Measurements from ENCODE around the gene CCDC142.

Gene CCDC142, protein sequence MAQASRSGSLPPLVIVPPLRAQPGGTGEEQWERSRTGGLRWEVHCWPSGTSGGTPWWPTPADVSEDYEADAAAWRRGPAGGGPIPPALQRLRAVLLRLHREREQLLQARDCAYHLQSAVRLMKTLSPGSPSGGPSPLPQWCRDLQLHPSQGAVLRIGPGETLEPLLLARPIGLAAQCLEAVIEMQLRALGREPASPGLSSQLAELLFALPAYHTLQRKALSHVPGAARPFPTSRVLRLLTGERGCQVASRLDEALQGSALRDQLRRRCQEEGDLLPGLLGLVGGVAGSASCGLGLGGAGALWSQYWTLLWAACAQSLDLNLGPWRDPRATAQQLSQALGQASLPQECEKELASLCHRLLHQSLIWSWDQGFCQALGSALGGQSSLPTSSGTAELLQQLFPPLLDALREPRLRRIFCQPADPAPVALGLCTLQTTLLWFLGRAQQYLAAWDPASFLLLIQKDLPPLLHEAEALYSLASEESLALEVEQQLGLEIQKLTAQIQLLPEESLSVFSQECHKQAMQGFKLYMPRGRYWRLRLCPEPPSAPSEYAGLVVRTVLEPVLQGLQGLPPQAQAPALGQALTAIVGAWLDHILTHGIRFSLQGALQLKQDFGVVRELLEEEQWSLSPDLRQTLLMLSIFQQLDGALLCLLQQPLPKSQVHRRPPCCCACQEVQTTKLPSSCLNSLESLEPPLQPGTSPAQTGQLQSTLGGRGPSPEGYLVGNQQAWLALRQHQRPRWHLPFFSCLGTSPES

DNA sequence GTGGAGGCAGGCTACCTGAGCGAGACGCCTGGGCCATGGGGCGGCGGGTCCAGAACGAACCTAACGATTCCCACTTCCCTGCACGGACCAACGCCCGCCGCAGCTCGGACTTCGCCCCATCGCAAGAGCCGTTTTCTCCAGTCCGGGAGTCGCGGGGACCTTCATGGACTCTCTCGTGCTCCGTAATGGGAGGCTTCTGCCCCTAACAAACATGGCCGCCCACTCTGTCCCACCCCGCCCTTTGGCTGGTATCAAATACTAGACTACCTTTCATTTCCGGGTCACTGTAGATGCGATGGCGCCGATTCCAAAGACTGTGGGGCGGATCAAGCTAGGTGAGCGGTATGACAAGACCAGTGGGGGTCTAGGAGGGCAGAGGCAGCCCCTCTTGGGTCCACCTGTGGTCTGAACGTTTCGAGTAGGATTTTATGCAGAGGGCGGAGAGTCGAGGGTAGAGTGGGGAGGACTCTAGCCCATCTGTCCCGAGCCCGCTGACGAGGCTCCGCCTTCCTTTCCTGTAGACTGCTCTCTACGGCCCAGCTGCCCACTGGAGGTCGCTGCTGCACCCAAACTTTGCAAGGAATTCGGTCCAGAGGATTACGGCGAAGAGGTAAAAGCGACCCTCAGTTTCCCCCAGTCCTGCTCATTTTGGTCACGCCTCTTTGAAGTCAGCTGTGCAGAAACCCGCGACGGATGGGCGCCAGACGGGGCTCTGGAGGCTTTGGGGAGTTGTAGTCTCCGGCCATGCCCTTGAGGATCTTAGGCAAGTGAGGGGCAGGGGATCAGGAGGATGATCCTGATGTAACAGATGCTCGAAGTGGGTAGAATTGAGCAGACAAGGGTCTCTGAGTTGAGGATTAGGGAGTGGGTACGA is at the start of gene CCDC142, which contains the start of gene TTC31:
Gene CCDC142 (minus strand): TSS at position 198 of the 874 bp plus-strand sequence. CDS start 161 bp downstream, at position 37.
Gene TTC31 (plus strand): TSS at position 281 of the 874 bp plus-strand sequence. CDS start 15 bp downstream, at position 296.
- FAIRE-seq = peak; percentile 52

DNA sequence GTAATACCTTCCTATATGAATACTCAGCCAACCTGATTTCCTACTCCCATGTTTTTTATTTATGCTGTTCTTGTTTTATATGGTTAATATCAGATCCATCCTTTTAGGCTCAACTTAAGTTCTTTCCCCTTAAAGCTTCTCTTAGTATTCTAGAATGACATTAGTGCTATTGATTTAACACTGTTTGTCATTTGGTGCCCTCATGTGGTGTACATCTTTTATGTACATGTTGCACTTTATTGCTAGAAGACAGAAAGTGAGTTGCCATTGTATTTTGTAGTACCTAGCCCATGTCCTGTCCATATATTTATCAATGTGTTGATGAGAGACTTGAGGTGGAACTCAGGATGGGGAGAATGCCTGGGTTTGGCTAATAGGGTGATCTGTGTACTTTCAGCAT is 49.4 kb upstream of the CCDC142 start:
- peak; percentile 84 for FAIRE-seq

DNA sequence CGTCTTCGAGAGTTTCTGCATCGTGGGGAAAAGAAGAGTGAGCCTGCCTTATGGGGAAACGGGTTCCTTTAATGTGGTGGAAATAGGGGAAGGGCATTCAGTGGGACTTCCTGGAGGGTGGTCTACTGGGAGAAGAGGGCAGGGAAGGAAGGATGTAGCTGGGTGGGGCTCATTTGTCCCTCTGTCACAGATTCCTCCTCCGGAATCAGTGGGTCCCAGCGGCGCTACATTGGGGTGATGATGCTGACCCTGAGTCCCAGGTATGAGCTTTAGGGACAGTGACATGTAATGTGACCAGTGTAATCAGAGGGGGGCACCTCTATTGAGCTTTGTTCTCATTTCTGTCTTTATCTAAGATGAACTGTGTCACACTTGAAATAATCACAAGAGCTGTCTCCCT is 48.9 kb upstream of the CCDC142 start:
- FAIRE-seq = no peak

- FAIRE-seq = no peak
Observed at GRCh38 chr2:74530239-74531187, 47.7 kb upstream of the CCDC142 start.

GRCh38 chr2:74529357-74530238 is 46.8 kb upstream of the CCDC142 start, which contains the start of the genes AUP1 and HTRA2:
Gene AUP1 (minus strand): TSS chr2:74529706. CDS start chr2:74529629, 77 bp downstream.
Gene HTRA2 (plus strand): TSS chr2:74529933. CDS start chr2:74530007, 74 bp downstream.
- FAIRE-seq = peak; percentile 90

- FAIRE-seq = no peak
Observed at GRCh38 chr2:74528600-74529356, 46.0 kb upstream of the CCDC142 start.

GRCh38 chr2:74527741-74528140 is 44.9 kb upstream of the CCDC142 start:
- no peak for FAIRE-seq

DNA sequence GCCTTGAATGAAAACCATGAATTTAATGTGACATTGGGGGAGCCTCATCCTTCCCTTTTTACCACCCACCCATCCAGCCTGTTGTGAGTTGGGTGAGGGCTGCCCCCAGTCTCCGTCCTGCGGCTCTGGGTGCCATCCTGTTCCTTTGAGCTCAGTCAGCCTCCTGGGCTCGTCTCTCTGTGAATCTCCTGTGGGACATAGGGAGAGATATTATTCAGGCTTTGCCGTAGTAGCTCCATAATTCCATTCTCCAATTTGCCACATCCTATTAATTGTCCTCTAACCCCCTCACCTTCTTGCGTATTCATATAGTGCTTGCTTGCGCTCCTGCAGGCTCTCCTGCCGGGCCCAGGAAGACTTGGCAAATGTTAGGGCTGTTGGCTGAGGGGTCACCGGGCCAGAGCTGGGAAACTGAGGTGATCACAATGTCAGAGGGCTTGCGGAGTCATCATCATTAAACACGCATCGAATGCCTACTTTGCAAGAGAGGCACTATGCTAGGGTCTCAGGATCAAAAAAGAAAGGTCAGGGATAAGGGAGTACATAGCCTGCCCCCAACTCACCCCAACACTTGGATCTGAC is 43.9 kb upstream of the CCDC142 start:
- no peak for FAIRE-seq

- peak; percentile 53 for FAIRE-seq
Observed at GRCh38 chr2:74525717-74526648, 43.2 kb upstream of the CCDC142 start, which contains the start of gene DQX1. Gene DQX1 (minus strand): TSS chr2:74526231. CDS start chr2:74525729, 502 bp downstream.

DNA sequence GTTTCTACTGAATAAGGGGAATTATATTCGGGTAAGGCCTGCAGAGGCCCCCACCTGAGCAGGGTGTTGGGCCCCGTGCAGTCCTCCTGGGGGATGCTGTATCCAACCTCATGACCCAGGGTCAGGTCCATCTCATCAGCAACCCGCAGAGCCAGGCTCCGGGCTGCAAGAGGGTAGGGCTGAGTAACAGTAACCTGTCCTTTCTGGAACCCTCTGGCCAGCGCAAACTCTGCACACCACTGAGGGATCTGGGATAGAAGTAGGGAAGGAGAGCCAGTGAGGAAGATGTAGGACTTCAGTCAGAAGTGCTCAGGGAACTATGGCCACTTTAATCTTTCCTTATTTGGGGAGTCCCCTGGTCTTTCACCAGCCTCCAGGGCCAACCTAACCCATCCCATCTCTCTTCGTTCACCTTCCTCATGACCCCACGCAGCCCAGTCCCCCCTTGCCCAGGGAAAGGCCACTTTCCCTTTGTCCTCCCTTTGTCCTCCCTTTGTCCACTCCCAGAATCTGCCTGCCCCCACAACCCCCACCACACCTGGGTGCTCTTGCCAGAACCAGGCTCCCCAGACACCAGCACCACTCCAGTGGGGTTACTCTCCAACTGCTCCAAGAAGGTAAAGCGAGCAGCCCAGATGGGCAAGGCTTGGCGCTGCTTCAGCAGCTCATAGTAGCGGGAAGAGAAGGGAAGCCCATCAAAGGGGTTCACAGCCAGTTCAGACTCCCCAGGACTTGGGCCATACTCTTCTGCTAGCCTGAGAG is 42.3 kb upstream of the CCDC142 start:
- FAIRE-seq = no peak

DNA sequence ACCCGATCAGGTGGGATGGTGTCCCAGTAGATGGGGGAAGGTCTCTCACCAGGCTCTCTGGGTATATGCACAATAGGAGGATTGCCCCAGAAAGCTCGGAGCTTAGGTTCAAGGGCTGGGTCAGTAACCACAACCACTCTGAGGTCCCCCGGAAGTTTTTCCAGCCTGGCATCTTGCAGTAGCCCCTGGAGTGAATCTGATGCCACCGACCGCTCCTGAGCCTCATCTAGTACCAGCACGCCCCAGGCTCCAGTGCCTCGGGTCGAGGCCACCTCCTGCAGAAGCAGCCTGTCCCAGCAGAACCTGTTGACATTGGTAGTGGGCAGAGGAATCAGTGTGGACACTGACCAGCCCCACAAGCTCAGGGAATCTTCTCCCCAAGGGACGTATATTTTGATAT is 41.2 kb upstream of the CCDC142 start:
- no peak for FAIRE-seq

DNA sequence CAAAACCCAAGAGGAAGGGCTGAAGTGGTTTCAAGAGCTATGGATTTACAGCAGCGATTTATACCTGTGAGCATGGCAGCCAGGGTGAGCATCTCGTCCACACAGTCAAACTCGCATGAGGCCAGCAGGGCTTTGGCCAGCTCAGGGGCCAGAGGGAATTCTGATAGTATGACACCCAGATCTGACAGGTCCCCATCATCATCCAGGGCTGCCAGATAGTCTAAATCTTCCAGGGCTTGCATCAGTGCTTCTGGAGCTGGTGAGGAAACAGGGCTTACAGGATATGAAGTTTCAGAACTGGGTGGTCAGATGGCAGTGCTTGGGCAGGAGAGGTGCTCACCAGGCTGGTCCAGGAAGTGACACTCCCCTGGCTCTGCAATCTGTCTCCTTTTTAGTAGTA is 39.7 kb upstream of the CCDC142 start:
- FAIRE-seq = no peak

GRCh38 chr2:74516650-74517049 is 33.9 kb upstream of the CCDC142 start:
- FAIRE-seq = no peak

DNA sequence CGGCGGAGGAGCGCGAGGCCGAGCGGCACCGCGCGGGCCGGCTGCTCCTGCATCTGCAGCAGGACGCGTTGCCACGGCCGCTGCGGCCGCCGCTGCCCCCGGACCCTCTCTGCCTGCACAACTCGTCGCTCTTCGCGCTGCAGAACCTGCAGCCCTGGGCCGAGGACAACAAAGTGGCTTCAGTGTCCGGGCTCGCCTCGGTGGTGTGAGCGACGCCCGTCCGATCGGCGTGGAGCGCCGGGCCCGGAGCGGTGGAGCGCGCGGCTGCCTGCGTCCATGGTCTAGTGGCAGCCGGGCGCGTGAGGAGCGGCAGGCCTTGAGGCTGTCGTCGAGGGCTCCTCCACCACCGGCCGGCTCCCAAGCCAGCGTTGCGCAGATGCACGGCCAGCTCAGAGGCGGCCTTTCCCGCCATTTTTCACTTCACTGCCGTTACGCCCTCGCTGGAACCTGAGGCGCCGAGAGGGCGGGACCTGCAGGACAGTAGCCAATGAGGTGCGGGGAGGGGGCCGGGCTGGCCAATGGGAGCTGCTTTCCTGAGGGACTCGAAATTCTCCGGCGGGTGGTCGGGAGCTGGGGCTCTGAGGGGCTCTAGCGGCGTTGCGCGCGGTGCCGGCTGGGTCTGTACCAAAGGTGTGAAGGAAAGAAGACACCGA is 33.3 kb upstream of the CCDC142 start:
- no peak for FAIRE-seq

DNA sequence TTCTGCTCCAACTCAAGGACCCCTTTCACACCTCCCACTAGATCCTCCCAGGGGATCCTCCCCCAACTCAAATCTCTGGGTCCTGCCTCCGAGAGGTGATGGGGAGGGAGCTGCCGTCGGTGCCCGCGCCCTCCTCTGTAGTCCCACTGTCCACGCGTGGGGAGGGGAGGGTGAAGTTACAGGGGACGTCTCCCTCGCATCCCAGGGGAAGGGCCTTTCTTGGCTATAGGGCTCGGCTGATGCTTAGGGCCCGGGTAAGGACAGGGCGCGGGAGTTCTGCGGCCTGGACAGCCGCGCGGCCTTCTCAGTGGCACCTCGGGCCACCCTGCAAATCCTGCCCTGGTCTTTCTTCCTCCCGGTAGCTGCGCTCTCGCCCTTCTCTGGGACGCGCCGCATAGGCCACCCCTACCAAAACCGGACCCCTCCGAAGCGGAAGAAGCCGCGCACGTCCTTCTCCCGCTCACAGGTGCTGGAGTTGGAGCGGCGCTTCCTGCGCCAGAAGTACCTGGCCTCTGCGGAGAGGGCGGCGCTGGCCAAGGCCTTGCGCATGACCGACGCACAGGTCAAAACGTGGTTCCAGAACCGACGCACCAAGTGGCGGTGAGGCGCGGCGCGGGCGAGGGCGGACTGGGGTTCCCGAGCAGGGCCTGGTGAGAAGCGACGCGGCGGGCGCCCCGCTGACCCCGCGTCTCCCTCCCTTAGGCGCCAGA is 32.6 kb upstream of the CCDC142 start:
- no peak for FAIRE-seq

Measured in TTC549 (cell line).